Effector memory CD4-positive, alpha-beta T cell (primary cell): Measurements from ENCODE around the gene CES4A.
"Not testable (repeated sequence)": the region's sequence is repeated elsewhere in the genome, so short reads cannot be mapped to it uniquely, and the experiment has no call there.

ENCODE experiments used
- DNase-seq, 3 donors: peaks; one replicate each; pipeline ENCODE4 v3.0.0-alpha.2; 2020
- H3K27ac ChIP-seq: 2 replicates; pipeline ENCODE4 v1.7.0; 2013; ENCODE audit warnings: mild to moderate bottlenecking, low read length, moderate library complexity; ENCODE audit not compliant: insufficient read depth, poor library complexity, severe bottlenecking
- H3K27me3 ChIP-seq: replicated peaks from 2 replicates; pipeline ENCODE4 v1.7.0; 2013; ENCODE audit warnings: mild to moderate bottlenecking, low read length; ENCODE audit not compliant: insufficient read depth, control insufficient read depth, poor library complexity, severe bottlenecking
- H3K36me3 ChIP-seq: 2 replicates; pipeline ENCODE4 v1.7.0; 2013; ENCODE audit warnings: mild to moderate bottlenecking, low read length, moderate library complexity; ENCODE audit not compliant: control insufficient read depth, insufficient read depth
- H3K4me1 ChIP-seq: 2 replicates; pipeline ENCODE4 v1.7.0; 2013; ENCODE audit warnings: low read length, mild to moderate bottlenecking; ENCODE audit not compliant: control insufficient read depth, insufficient read depth, poor library complexity, severe bottlenecking
- H3K4me3 ChIP-seq: 2 replicates; pipeline ENCODE4 v1.7.0; 2013; ENCODE audit warnings: low read length, low read depth, mild to moderate bottlenecking; ENCODE audit not compliant: insufficient read depth, poor library complexity, severe bottlenecking
- H3K9me3 ChIP-seq: 2 replicates; pipeline ENCODE4 v1.7.0; 2013; ENCODE audit warnings: mild to moderate bottlenecking, low read length, moderate library complexity; ENCODE audit not compliant: control insufficient read depth

CES4A gene

GRCh38 chr16:66983033-66983432 lies 5.4 kb upstream of the CES4A start:
- no peak overlapping the region for H3K27ac ChIP-seq
- H3K27me3 ChIP-seq = no peaks in the 10 kb centered on the region
- H3K36me3 ChIP-seq = no peaks in the 10 kb centered on the region
- H3K9me3 ChIP-seq = no peaks in the 10 kb centered on the region
- H3K4me1 ChIP-seq = peaks cover 17% of the 10 kb centered on the region
- DNase-seq = no peak
- no peak overlapping the region for H3K4me3 ChIP-seq

- H3K27ac ChIP-seq = peak overlapping the region; percentile 62
- H3K27me3 ChIP-seq = no peaks in the 10 kb centered on the region
- no peak overlapping the region for H3K4me3 ChIP-seq
- H3K4me1 ChIP-seq = peaks cover 17% of the 10 kb centered on the region
- H3K36me3 ChIP-seq = no peaks in the 10 kb centered on the region
- DNase-seq = no peak
- no peaks in the 10 kb centered on the region for H3K9me3 ChIP-seq
Observed at GRCh38 chr16:66984892-66985311, 3.5 kb upstream of the CES4A start.

- no peak overlapping the region for H3K4me3 ChIP-seq
Observed at GRCh38 chr16:66986559-66986958, 1.8 kb upstream of the CES4A start.

GRCh38 chr16:66991545-66992077 lies 3.2 kb downstream of the CES4A start:
- H3K27me3 ChIP-seq = no peaks in the 10 kb centered on the region
- H3K27ac ChIP-seq = no peak overlapping the region
- H3K4me1 ChIP-seq = no peaks in the 10 kb centered on the region
- H3K36me3 ChIP-seq = no peaks in the 10 kb centered on the region
- H3K4me3 ChIP-seq = no peak overlapping the region
- no peaks in the 10 kb centered on the region for H3K9me3 ChIP-seq
- DNase-seq = no peak

More at GRCh38 chr16:66986559-66986958, 1.8 kb upstream of the CES4A start:
- Histone ChIP-seq H3K9me3 (no peaks in the 10 kb centered on the region), H3K36me3 (no peaks in the 10 kb centered on the region), H3K27me3 (no peaks in the 10 kb centered on the region), H3K4me1 (peaks cover 17% of the 10 kb centered on the region), H3K27ac (no peak overlapping the region)
- no peak for DNase-seq

- H3K36me3 ChIP-seq, H3K4me1 ChIP-seq, H3K27me3 ChIP-seq, H3K4me3 ChIP-seq, H3K27ac ChIP-seq, DNase-seq, H3K9me3 ChIP-seq: not testable (repeated sequence)
Observed at GRCh38 chr16:66993558-66993957, 5.2 kb downstream of the CES4A start.

GRCh38 chr16:66996324-66996982 lies 8.1 kb downstream of the CES4A start:
- no peaks in the 10 kb centered on the region for H3K36me3 ChIP-seq
- no peak overlapping the region for H3K4me3 ChIP-seq
- no peak for DNase-seq
- peaks cover 4% of the 10 kb centered on the region for H3K4me1 ChIP-seq
- no peaks in the 10 kb centered on the region for H3K9me3 ChIP-seq
- no peak overlapping the region for H3K27ac ChIP-seq
- no peaks in the 10 kb centered on the region for H3K27me3 ChIP-seq

- Histone ChIP-seq H3K4me1 (peaks cover 9% of the 10 kb centered on the region), H3K4me3 (no peak overlapping the region), H3K9me3 (no peaks in the 10 kb centered on the region), H3K27me3 (no peaks in the 10 kb centered on the region), H3K27ac (no peak overlapping the region), H3K36me3 (no peaks in the 10 kb centered on the region)
- DNase-seq = no peak
Observed at GRCh38 chr16:66996983-66997358, 8.6 kb downstream of the CES4A start.

- peak; percentile 45 to 52 (median 47) for DNase-seq
- no peaks in the 10 kb centered on the region for H3K36me3 ChIP-seq
- peak overlapping the region; percentile 58 for H3K4me3 ChIP-seq
- no peaks in the 10 kb centered on the region for H3K9me3 ChIP-seq
- peaks cover 9% of the 10 kb centered on the region for H3K4me1 ChIP-seq
- H3K27ac ChIP-seq = peak overlapping the region; percentile 42
- no peaks in the 10 kb centered on the region for H3K27me3 ChIP-seq
Observed at GRCh38 chr16:67000384-67001351, 12.3 kb downstream of the CES4A start.

- Histone ChIP-seq H3K4me3 (peak overlapping the region; percentile 58), H3K36me3 (no peaks in the 10 kb centered on the region), H3K4me1 (peaks cover 9% of the 10 kb centered on the region), H3K27me3 (no peaks in the 10 kb centered on the region), H3K9me3 (no peaks in the 10 kb centered on the region), H3K27ac (no peak overlapping the region)
- DNase-seq = no peak
Observed at GRCh38 chr16:67001726-67002125, 13.3 kb downstream of the CES4A start.
